Measurements from ENCODE around the gene RAI1.

DNA sequence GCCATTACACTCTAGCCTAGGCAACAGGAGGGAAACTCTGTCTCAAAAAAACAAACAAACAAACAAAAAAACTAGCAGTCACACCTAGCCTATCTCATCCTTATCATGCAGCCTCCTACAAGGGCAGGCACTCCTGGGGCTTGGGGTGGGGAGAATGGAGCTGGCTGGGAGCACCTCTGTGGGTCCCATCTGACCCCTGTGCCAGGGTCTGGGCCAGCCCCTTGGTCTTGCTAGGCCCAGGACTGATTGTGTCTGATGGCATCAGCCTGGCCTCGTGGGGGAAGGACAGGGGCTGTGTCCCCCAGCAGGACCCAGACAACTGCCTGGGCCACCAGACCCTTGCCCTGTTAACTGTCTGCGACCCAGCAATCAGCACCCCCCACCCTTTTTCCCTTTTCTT is 105.7 kb downstream of the RAI1 start:
- TF ChIP-seq CTCF (IDR thresholded peaks at IDR 0.05): no peak
- no peak for TF ChIP-seq POLR2A (IDR thresholded peaks at IDR 0.05)
- no peak for TF ChIP-seq POLR2AphosphoS5 (IDR thresholded peaks at IDR 0.05; ENCODE audit: insufficient read depth in 1 of 2, low read depth in 1 of 2)
